K562 (cell line): ENCODE data around the gene GEMIN7. TPM values are rescaled to one million over a fixed set of nuclear protein-coding genes. Genes with fewer than 3 reads are reported as not detected.

Experiments
- ATAC-seq: fragments of 200-7000 bp; cut with Tn5 transposase; 3 replicates; pipeline ENCODE4 v1.9.1; 2020; ENCODE audit warnings: moderate library complexity
- BruUV-seq: library from RNA; stranded (reverse); fragments of 400-500 nt; replicated peaks from 2 replicates; lab custom pipeline; 2021; lab: Mats Ljungman, UMichigan
- CTCF ChIA-PET: fragments of 300-600 bp; formaldehyde crosslinking; extraction: SDS; loops from one replicate; lab custom pipeline; 2021; ENCODE audit warnings: low intra/inter-chr PET ratio; lab: Yijun Ruan, JAX
- POLR2A ChIA-PET: fragments of 300-600, 350-650 bp; sonication (Branson Sonifier 250); formaldehyde crosslinking; extraction: SDS; loops from one replicate; lab custom pipeline; 2021; ENCODE audit warnings: antibody characterized with exemption, inconsistent platforms; lab: Yijun Ruan, JAX
- DNase-seq, 4 experiments: peaks; one replicate each; pipeline versions ENCODE4 v3.0.0 to v3.0.0-alpha.2; 2011 to 2018; ENCODE audit warnings: low spot score in 3 of 4, mixed read lengths in 3 of 4; ENCODE audit errors: extremely low read depth in 1 of 4
- FAIRE-seq: peaks from 2 replicates; lab custom pipeline; 2011; peaks lifted over from hg19 to GRCh38; lab: Jason Lieb, UNC
- H2AFZ ChIP-seq: 2 replicates; pipeline ENCODE4 v1.6.0; 2011; ENCODE audit warnings: low read depth, low read length, control low read depth, inconsistent platforms
- H3K27ac ChIP-seq: fragments of 200-600 bp; 3 replicates; pipeline ENCODE4 v1.8.0; 2011; ENCODE audit warnings: low read depth, mild to moderate bottlenecking, control low read depth, inconsistent platforms, low read length, moderate library complexity, mixed read lengths; ENCODE audit errors: extremely low read depth
- H3K27me3 ChIP-seq, 2 experiments: fragments of 300-600 bp in 1 of 2; 2 replicates in 1 of 2; 3 replicates in 1 of 2; pipeline versions ENCODE4 v1.6.0 to v1.8.0; 2011; ENCODE audit warnings: inconsistent platforms in 2 of 2, low read length in 2 of 2, mild to moderate bottlenecking in 1 of 2, mixed read lengths in 1 of 2, moderate library complexity in 1 of 2; ENCODE audit not compliant: control insufficient read depth in 2 of 2, insufficient read depth in 2 of 2
- H3K36me3 ChIP-seq: fragments of 300-600 bp; 3 replicates; pipeline ENCODE4 v1.8.0; 2011; ENCODE audit warnings: mild to moderate bottlenecking, low read length, inconsistent platforms; ENCODE audit not compliant: control insufficient read depth, insufficient read depth
- H3K4me1 ChIP-seq, 2 experiments: fragments of 200-600 bp in 1 of 2; replicated peaks in 1 of 2; 2 replicates in 1 of 2; 3 replicates in 1 of 2; pipeline versions ENCODE4 v1.5.1 to v1.8.0; 2011; ENCODE audit warnings: inconsistent platforms in 2 of 2, low read length in 2 of 2, mild to moderate bottlenecking in 1 of 2, mixed read lengths in 1 of 2, moderate library complexity in 1 of 2; ENCODE audit not compliant: control insufficient read depth in 2 of 2, insufficient read depth in 2 of 2
- H3K4me2 ChIP-seq: 2 replicates; pipeline ENCODE4 v1.6.1; 2011; ENCODE audit warnings: low read length, control low read depth, inconsistent platforms, mixed read lengths; ENCODE audit not compliant: insufficient read depth
- H3K4me3 ChIP-seq: fragments of 200-600 bp; sonication (generic), shearing (Covaris generic); 2 replicates; pipeline ENCODE4 v1.5.1; 2016; ENCODE audit warnings: control low read depth, inconsistent platforms
- H3K79me2 ChIP-seq: fragments of 200-600 bp; 3 replicates; pipeline ENCODE4 v1.8.0; 2011; ENCODE audit warnings: low read length, inconsistent platforms; ENCODE audit not compliant: control insufficient read depth, insufficient read depth
- H3K9ac ChIP-seq, 2 experiments: 2 replicates each; pipeline versions ENCODE4 v1.6.0 to v1.6.1; 2011; ENCODE audit warnings: low read depth in 2 of 2, low read length in 2 of 2, control low read depth in 1 of 2, inconsistent platforms in 1 of 2, mild to moderate bottlenecking in 1 of 2, mixed read lengths in 1 of 2; ENCODE audit not compliant: insufficient read depth in 1 of 2
- H3K9me1 ChIP-seq: one replicate; pipeline ENCODE4 v1.6.0; 2011; ENCODE audit warnings: inconsistent platforms, mild to moderate bottlenecking, low read length, moderate library complexity; ENCODE audit not compliant: control insufficient read depth, insufficient read depth
- H3K9me3 ChIP-seq: replicated peaks from 2 replicates; pipeline ENCODE4 v1.5.1; 2011; ENCODE audit warnings: low read depth, low read length, inconsistent platforms; ENCODE audit not compliant: control insufficient read depth, insufficient read depth
- H4K20me1 ChIP-seq: replicated peaks from 2 replicates; pipeline ENCODE4 v1.6.1; 2011; ENCODE audit warnings: low read length, inconsistent platforms, mixed read lengths; ENCODE audit not compliant: control insufficient read depth, insufficient read depth
- ETS1 ChIP-seq: conservative IDR thresholded peaks from 2 replicates; pipeline ENCODE4 v1.6.1; 2011; ENCODE audit warnings: low read depth, mild to moderate bottlenecking, low read length; ENCODE audit not compliant: control insufficient read depth
- HDAC2 ChIP-seq: fragments of 450-650 bp; IDR thresholded peaks from 2 replicates; pipeline ENCODE4 v1.6.1; 2016; ENCODE audit warnings: mild to moderate bottlenecking
- HDGF ChIP-seq: fragments of 450-650 bp; IDR thresholded peaks from 2 replicates; pipeline ENCODE4 v1.6.1; 2016
- SP1 ChIP-seq: sonication (generic); formaldehyde crosslinking; IDR thresholded peaks from 2 replicates; pipeline ENCODE4 v1.8.1; 2022; ENCODE audit warnings: mild to moderate bottlenecking, missing genetic modification reagents
- UBTF ChIP-seq, 2 experiments: IDR thresholded peaks; 2 replicates each; pipeline ENCODE4 v1.6.1; 2012; ENCODE audit warnings: improper control_type of control experiment in 2 of 2, low read depth in 2 of 2, low read length in 2 of 2, borderline replicate concordance in 1 of 2
- ZNF561 ChIP-seq: fragments of 450-650 bp; formaldehyde crosslinking; conservative IDR thresholded peaks from 2 replicates; pipeline ENCODE4 v1.4.0; 2020; ENCODE audit warnings: mild to moderate bottlenecking, moderate library complexity
- WGBS: fragments of 100-300 bp; shearing (Covaris generic); methylation state at CpG from one replicate; pipeline ENCODE4 v1.1.6; 2016; ENCODE audit warnings: low coverage, mixed read lengths; ENCODE audit not compliant: insufficient coverage; ENCODE audit errors: missing lambda C conversion rate; 5-methylcytosine and 5-hydroxymethylcytosine counted together
- in situ Hi-C: fragments of 300-500 bp; cut with MboI; formaldehyde crosslinking; loops from 4 replicates; pipeline ENCODE4 v1.15.0; 2018; ENCODE audit warnings: inconsistent platforms, mixed read lengths
- intact Hi-C: fragments of 100-400 bp; cut with micrococcal nuclease; formaldehyde crosslinking; loops from 2 replicates; pipeline ENCODE4 v1.14.2; 2022
- polyA plus RNA-seq, 8 experiments: library from polyadenylated mRNA; depleted of rRNA in 4 of 8; stranded (reverse) in 5 of 8; unstranded in 3 of 8; fragments of >200 nt; fragmentation: Nextera tagmentation in 2 of 8; fragmentation: Illumina TruSeq in 1 of 8; extraction: Ambion mirVana in 2 of 8; extraction: Trizol in 1 of 8; gene quantifications; 2 replicates each; pipeline versions ENCODE4 v1.2.1 to v1.2.3, GENCODE V29; 2011 to 2014; ENCODE audit warnings: inconsistent platforms in 1 of 8, missing spikeins in 1 of 8
- total RNA-seq, 7 experiments: library from RNA; depleted of rRNA in 6 of 7; stranded (reverse); fragments of >200 nt in 6 of 7; fragmentation: Illumina TruSeq in 2 of 7; extraction: Trizol in 2 of 7; gene quantifications; 2 replicates each; pipeline versions ENCODE4 v1.2.1 to v1.2.3, GENCODE V29; 2011 to 2021; ENCODE audit warnings: low replicate concordance in 1 of 7

Gene GEMIN7
- total and polyA plus RNA-seq, 9 of the 15 experiments (the other 6 are each of a cell fraction or from before 2014, with no cell fraction given), result 23.1 to 124 (median 54.9) TPM

- Histone ChIP-seq H3K27me3 (no peaks in the 10 kb centered on the region), H3K4me2 (no peak overlapping the region), H3K27ac (no peak overlapping the region), H3K9me3 (no peaks in the 10 kb centered on the region), H3K36me3 (peaks cover 11% of the 10 kb centered on the region; the same call in 2 of the 3 replicates), H2AFZ (no peak overlapping the region), H3K9ac (peak overlapping the region in 1 of 2 experiments; percentile 33; a peak in 1 of 4 replicates), H3K4me1 (peaks cover 10 to 24% of the 10 kb centered on the region in 2 experiments), H3K79me2 (peaks cover 49% of the 10 kb centered on the region), H3K9me1 (peaks cover 10% of the 10 kb centered on the region), H4K20me1 (peaks cover 31% of the 10 kb centered on the region), H3K4me3 (no peak overlapping the region)
- no peak for DNase-seq
- ChIA-PET POLR2A (interaction anchor here (0.6 to 1.2 kb wide), 2 partner anchors 25 to 33 kb away, joined by 3 to 5 read pairs; partner anchors contain the start of gene PPP1R37), CTCF (no interaction called here)
- in situ Hi-C loops (no loop called here), intact Hi-C loops (no loop called here)
- BruUV-seq, result no TSS peak
- WGBS, result 89% methylated on average over 9 of the region's 9 CpGs
- ATAC-seq, result no peak
- no peak for TF ChIP-seq UBTF (IDR thresholded peaks at IDR 0.05; ENCODE audit: borderline replicate concordance in 1 of 2, low read depth in 2 of 2, low read length in 2 of 2)
- TF ChIP-seq SP1 (CRISPR knock-in tag), result no peak
- TF ChIP-seq ETS1, result no peak
- TF ChIP-seq HDAC2, result no peak
- TF ChIP-seq HDGF, result no peak
- TF ChIP-seq ZNF561 (CRISPR knock-in tag), result no peak
- FAIRE-seq, result no peak
Measured at GRCh38 chr19:45125360-45125759, 46.3 kb downstream of the GEMIN7 start.
